SK-N-SH (cell line): ENCODE data around the gene RPS6KB2.

Experiments used
- EP300 ChIP-seq, 2 experiments: IDR thresholded peaks; 2 replicates each; pipeline versions ENCODE4 v1.4.0 to v1.6.1; 2012; ENCODE audit warnings: borderline replicate concordance in 1 of 2, low read depth in 1 of 2, low read length in 1 of 2
- REST ChIP-seq: IDR thresholded peaks from 2 replicates; pipeline ENCODE4 v1.6.1; 2012; ENCODE audit warnings: mild to moderate bottlenecking, low read depth, low read length, moderate library complexity
- YY1 ChIP-seq: IDR thresholded peaks from 2 replicates; pipeline ENCODE4 v1.4.0; 2012; ENCODE audit warnings: low read depth, mild to moderate bottlenecking

GRCh38 chr11:67442504-67443404 is 14.5 kb downstream of the RPS6KB2 start:
- TF ChIP-seq YY1: no peak
- no peak for TF ChIP-seq EP300 (IDR thresholded peaks at IDR 0.05; ENCODE audit: borderline replicate concordance in 1 of 2, low read depth in 1 of 2, low read length in 1 of 2)
- TF ChIP-seq REST: no peak
